Left colon (tissue), 2 donors: ENCODE measurements around the gene DPY19L2. TPM values are rescaled to one million over a fixed set of nuclear protein-coding genes. Genes with fewer than 3 reads are reported as not detected.
"Not testable (repeated sequence)": the region's sequence is repeated elsewhere in the genome, so short reads cannot be mapped to it uniquely, and the experiment has no call there.

ENCODE experiments used
- ATAC-seq: fragments of 200-7000 bp; cut with Tn5 transposase; one replicate; pipeline ENCODE4 v1.9.1; 2020; ENCODE audit warnings: mild to moderate bottlenecking, moderate library complexity
- DNase-seq, 2 donors: peaks; one replicate each; pipeline ENCODE4 v3.0.0-alpha.2; 2020
- intact Hi-C, 2 donors: fragments of 100-400 bp; cut with DNase I in 1 of 2; cut with micrococcal nuclease in 1 of 2; formaldehyde crosslinking; loops; one replicate each; pipeline versions ENCODE4 v1.11.2 to v1.14.0; 2022; cut with DNase I, micrococcal nuclease
- long read RNA-seq: library from polyadenylated mRNA; unstranded; transcript quantifications from one replicate; pipeline ENCODE4 v2.0.0, GENCODE V29; 2021
- total RNA-seq, 2 donors: library from RNA; stranded (reverse); fragmentation: NEBNext Ultra II Directional; extraction: Animal tissue kit (Norgen Biotek cat#: 25700); gene quantifications; one replicate each; pipeline ENCODE4 v1.2.1, GENCODE V29; 2021
- donor health status: DM: no; HTN: no; CAD: no.
- donor health status: DM: yes; HTN: yes; CAD: no.

The DPY19L2 gene
- 1 to 10 TPM in 1 of 2 donors, under 1 TPM in 1; 0.85 to 1.7 TPM for total RNA-seq
- long read RNA-seq: 0 reads

GRCh38 chr12:63668028-63668799, at the start of gene DPY19L2:
Gene DPY19L2, minus strand, starts transcription at chr12:63668493. Its CDS starts 100 bp downstream, at chr12:63668393.
- ATAC-seq (peak; percentile 70), DNase-seq (peak; percentile 51 to 63)
- intact Hi-C loops: no loop called here

- ATAC-seq, DNase-seq, intact Hi-C loops: not testable (repeated sequence)
These were observed 48.6 kb upstream of the DPY19L2 start for GRCh38 chr12:63716891-63717290.

- ATAC-seq, intact Hi-C loops, DNase-seq: not testable (repeated sequence)
These were observed 46.9 kb upstream of the DPY19L2 start for GRCh38 chr12:63715107-63715625.

GRCh38 chr12:63714409-63714808, 46.1 kb upstream of the DPY19L2 start:
- ATAC-seq, DNase-seq, intact Hi-C loops: not testable (repeated sequence)

- ATAC-seq, intact Hi-C loops, DNase-seq: not testable (repeated sequence)
These were observed 45.4 kb upstream of the DPY19L2 start for GRCh38 chr12:63713681-63714075.

GRCh38 chr12:63712979-63713680, 44.8 kb upstream of the DPY19L2 start:
- intact Hi-C loops, ATAC-seq, DNase-seq: not testable (repeated sequence)

GRCh38 chr12:63712376-63712974, 44.2 kb upstream of the DPY19L2 start:
- intact Hi-C loops, ATAC-seq, DNase-seq: not testable (repeated sequence)

- DNase-seq, intact Hi-C loops, ATAC-seq: not testable (repeated sequence)
These were observed 43.0 kb upstream of the DPY19L2 start for GRCh38 chr12:63711339-63711738.

- intact Hi-C loops: no loop called here
- no peak for DNase-seq
- ATAC-seq: no peak
These were observed 38.0 kb upstream of the DPY19L2 start for GRCh38 chr12:63706336-63706735.

GRCh38 chr12:63699678-63700382, 31.5 kb upstream of the DPY19L2 start:
- DNase-seq, intact Hi-C loops, ATAC-seq: not testable (repeated sequence)

- DNase-seq, ATAC-seq, intact Hi-C loops: not testable (repeated sequence)
These were observed 30.7 kb upstream of the DPY19L2 start for GRCh38 chr12:63699011-63699410.

GRCh38 chr12:63690837-63691236, 22.5 kb upstream of the DPY19L2 start:
- DNase-seq, ATAC-seq, intact Hi-C loops: not testable (repeated sequence)

- ATAC-seq, intact Hi-C loops, DNase-seq: not testable (repeated sequence)
These were observed 20.8 kb upstream of the DPY19L2 start for GRCh38 chr12:63689141-63689540.

- intact Hi-C loops, ATAC-seq, DNase-seq: not testable (repeated sequence)
These were observed 18.3 kb upstream of the DPY19L2 start for GRCh38 chr12:63686623-63687022.

- intact Hi-C loops, DNase-seq, ATAC-seq: not testable (repeated sequence)
These were observed 17.5 kb upstream of the DPY19L2 start for GRCh38 chr12:63685789-63686188.

GRCh38 chr12:63682617-63683016, 14.3 kb upstream of the DPY19L2 start:
- intact Hi-C loops, ATAC-seq, DNase-seq: not testable (repeated sequence)

- intact Hi-C loops, ATAC-seq: not testable (repeated sequence)
These were observed 12.5 kb upstream of the DPY19L2 start for GRCh38 chr12:63680758-63681157.

GRCh38 chr12:63672550-63672949, 4.3 kb upstream of the DPY19L2 start:
- not testable (repeated sequence) for ATAC-seq, DNase-seq
- intact Hi-C loops: loop anchor here in 1 of 2 donors (10.0 kb wide), 1 partner anchor 132 kb away; no protein-coding TSS in a partner anchor

More at GRCh38 chr12:63680758-63681157, 12.5 kb upstream of the DPY19L2 start:
- DNase-seq: not testable (repeated sequence)
